IMR-90 (cell line): ENCODE results near the gene PPFIBP2.

Experiments used
- BHLHE40 ChIP-seq: fragments of 150-350 bp; IDR thresholded peaks from 2 replicates; pipeline ENCODE4 v1.6.1; 2016; ENCODE audit warnings: mild to moderate bottlenecking, low read depth, low read length
- CEBPB ChIP-seq: IDR thresholded peaks from 2 replicates; pipeline ENCODE4 v1.6.1; 2012; ENCODE audit warnings: low read depth, low read length, improper control_type of control experiment
- FOS ChIP-seq: fragments of 150-350 bp; IDR thresholded peaks from 2 replicates; pipeline ENCODE4 v1.6.1; 2016; ENCODE audit warnings: low read depth, low read length
- MAFK ChIP-seq: IDR thresholded peaks from 2 replicates; pipeline ENCODE4 v1.6.1; 2012; ENCODE audit warnings: low read depth, low read length, improper control_type of control experiment
- MAZ ChIP-seq: IDR thresholded peaks from 2 replicates; pipeline ENCODE4 v1.6.1; 2012; ENCODE audit warnings: low read depth, mild to moderate bottlenecking, low read length, improper control_type of control experiment, moderate library complexity, borderline replicate concordance
- MXI1 ChIP-seq: IDR thresholded peaks from 2 replicates; pipeline ENCODE4 v1.6.1; 2012; ENCODE audit warnings: low read depth, mild to moderate bottlenecking, low read length, moderate library complexity, borderline replicate concordance
- POLR2A ChIP-seq: IDR thresholded peaks from 2 replicates; pipeline ENCODE4 v1.6.1; 2012; ENCODE audit warnings: mild to moderate bottlenecking, low read depth, low read length
- RAD21 ChIP-seq: IDR thresholded peaks from 2 replicates; pipeline ENCODE4 v1.6.1; 2012; ENCODE audit warnings: low read length, improper control_type of control experiment
- RCOR1 ChIP-seq: IDR thresholded peaks from 2 replicates; pipeline ENCODE4 v1.6.1; 2012; ENCODE audit warnings: mild to moderate bottlenecking, low read length, improper control_type of control experiment; ENCODE audit not compliant: insufficient replicate concordance
- RFX5 ChIP-seq: IDR thresholded peaks from 2 replicates; pipeline ENCODE4 v1.8.0; 2012; ENCODE audit warnings: low read depth, mild to moderate bottlenecking, low read length, moderate library complexity
- SMC3 ChIP-seq: fragments of 150-350 bp; IDR thresholded peaks from 2 replicates; pipeline ENCODE4 v1.6.1; 2016; ENCODE audit warnings: low read depth, mild to moderate bottlenecking, antibody characterized with exemption, low read length, moderate library complexity
- TF ChIP-seq, protein P1 (sequence below): conservative IDR thresholded peaks from 2 replicates; pipeline ENCODE4 v1.5.1; 2012; ENCODE audit warnings: mild to moderate bottlenecking, low read depth, low read length, improper control_type of control experiment
- TF ChIP-seq, protein P2 (sequence below): fragments of 150-350 bp; IDR thresholded peaks from 2 replicates; pipeline ENCODE4 v1.6.1; 2016; ENCODE audit warnings: low read depth, mild to moderate bottlenecking, low read length, moderate library complexity, borderline replicate concordance

DNA sequence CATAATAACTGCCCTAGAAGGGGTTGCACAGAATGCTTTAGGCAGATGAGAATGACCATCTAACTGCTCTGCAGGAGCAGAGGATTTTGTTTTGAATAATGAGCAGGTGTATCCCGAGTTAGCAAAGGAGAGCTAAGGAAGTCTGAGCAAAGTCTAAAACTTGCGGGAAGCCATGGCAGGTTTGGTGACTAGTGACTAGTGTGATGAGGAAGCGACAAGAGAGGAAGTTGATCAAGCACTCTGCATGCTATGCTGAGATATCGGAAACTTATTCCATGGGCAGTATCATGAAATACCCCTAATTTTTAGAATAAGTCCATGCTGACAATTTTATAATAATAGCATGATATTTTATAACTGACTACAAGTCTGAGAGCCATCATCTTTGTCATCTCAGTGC, 15.6 kb upstream of the PPFIBP2 start:
- TF ChIP-seq POLR2A (no peak), RAD21 (no peak), MXI1 (no peak), MAFK (no peak), RFX5 (no peak), RCOR1 (no peak), SMC3 (no peak), CEBPB (no peak), MAZ (no peak), BHLHE40 (no peak), FOS (no peak)
- TF ChIP-seq, protein P1, sequence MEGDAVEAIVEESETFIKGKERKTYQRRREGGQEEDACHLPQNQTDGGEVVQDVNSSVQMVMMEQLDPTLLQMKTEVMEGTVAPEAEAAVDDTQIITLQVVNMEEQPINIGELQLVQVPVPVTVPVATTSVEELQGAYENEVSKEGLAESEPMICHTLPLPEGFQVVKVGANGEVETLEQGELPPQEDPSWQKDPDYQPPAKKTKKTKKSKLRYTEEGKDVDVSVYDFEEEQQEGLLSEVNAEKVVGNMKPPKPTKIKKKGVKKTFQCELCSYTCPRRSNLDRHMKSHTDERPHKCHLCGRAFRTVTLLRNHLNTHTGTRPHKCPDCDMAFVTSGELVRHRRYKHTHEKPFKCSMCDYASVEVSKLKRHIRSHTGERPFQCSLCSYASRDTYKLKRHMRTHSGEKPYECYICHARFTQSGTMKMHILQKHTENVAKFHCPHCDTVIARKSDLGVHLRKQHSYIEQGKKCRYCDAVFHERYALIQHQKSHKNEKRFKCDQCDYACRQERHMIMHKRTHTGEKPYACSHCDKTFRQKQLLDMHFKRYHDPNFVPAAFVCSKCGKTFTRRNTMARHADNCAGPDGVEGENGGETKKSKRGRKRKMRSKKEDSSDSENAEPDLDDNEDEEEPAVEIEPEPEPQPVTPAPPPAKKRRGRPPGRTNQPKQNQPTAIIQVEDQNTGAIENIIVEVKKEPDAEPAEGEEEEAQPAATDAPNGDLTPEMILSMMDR: no peak
- TF ChIP-seq, protein P2, sequence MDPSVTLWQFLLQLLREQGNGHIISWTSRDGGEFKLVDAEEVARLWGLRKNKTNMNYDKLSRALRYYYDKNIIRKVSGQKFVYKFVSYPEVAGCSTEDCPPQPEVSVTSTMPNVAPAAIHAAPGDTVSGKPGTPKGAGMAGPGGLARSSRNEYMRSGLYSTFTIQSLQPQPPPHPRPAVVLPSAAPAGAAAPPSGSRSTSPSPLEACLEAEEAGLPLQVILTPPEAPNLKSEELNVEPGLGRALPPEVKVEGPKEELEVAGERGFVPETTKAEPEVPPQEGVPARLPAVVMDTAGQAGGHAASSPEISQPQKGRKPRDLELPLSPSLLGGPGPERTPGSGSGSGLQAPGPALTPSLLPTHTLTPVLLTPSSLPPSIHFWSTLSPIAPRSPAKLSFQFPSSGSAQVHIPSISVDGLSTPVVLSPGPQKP: no peak
